Chondrocyte (in vitro differentiated cells): Measurements from ENCODE around the gene SPANXA2. TPM values are rescaled to one million over a fixed set of nuclear protein-coding genes. Genes with fewer than 3 reads are reported as not detected.

Experiments used
- total RNA-seq: library from RNA; stranded (reverse); gene quantifications from 3 replicates; pipeline ENCODE4 v1.2.1, GENCODE V29; 2021

The SPANXA2 gene
- total RNA-seq, 1 donor from 2014 or later = not detected

Other genes starting within 250 kb of the SPANXA2 start
- not detected in 3 replicates for gene SPANXA1, start 5.0 kb upstream of the SPANXA2 start, total RNA-seq
- not detected in 3 replicates for gene SPANXD, start 109.0 kb downstream of the SPANXA2 start, total RNA-seq
- not detected in 3 replicates for gene MAGEC3, start 248.6 kb downstream of the SPANXA2 start, total RNA-seq